Measurements from ENCODE around the gene VPS54.
"Not testable (repeated sequence)": the region's sequence is repeated elsewhere in the genome, so short reads cannot be mapped to it uniquely, and the experiment has no call there.

The VPS54 gene

GRCh38 chr2:64003239-64003638, 16.0 kb downstream of the VPS54 start:
- Histone ChIP-seq H3K27ac (ENCODE audit: insufficient read depth in 1 of 2, low read depth in 1 of 2, low read length in 2 of 2, poor library complexity in 1 of 2, severe bottlenecking in 2 of 2) (no peak overlapping the region), H3K9me3 (ENCODE audit: control extremely low read depth in 1 of 5, control insufficient read depth in 4 of 5, insufficient read depth in 2 of 5, low read depth in 1 of 5, low read length in 4 of 5) (peaks cover 0 to 18% (median 6%) of the 10 kb centered on the region in 5 experiments), H3K4me1 (ENCODE audit: control extremely low read depth in 1 of 4, control insufficient read depth in 4 of 4, insufficient read depth in 4 of 4, low read length in 3 of 4) (no peaks in the 10 kb centered on the region), H3K27me3 (replicated peaks in 2 of 5; ENCODE audit: control insufficient read depth in 4 of 5, insufficient read depth in 5 of 5, low read length in 4 of 5) (no peaks in the 10 kb centered on the region), H3K36me3 (ENCODE audit: control insufficient read depth in 4 of 4, insufficient read depth in 4 of 4, low read length in 3 of 4) (peaks cover 0 to 23% (median 8%) of the 10 kb centered on the region in 4 experiments), H3K4me3 (ENCODE audit: control insufficient read depth in 1 of 7, extremely low read depth in 1 of 7, insufficient read depth in 4 of 7, low read depth in 2 of 7, low read length in 6 of 7) (no peak overlapping the region)
- no peak for DNase-seq
- ChIA-PET CTCF (no interaction called here), POLR2A (no interaction called here)

- H3K4me3 ChIP-seq (ENCODE audit: control insufficient read depth in 1 of 7, extremely low read depth in 1 of 7, insufficient read depth in 4 of 7, low read depth in 2 of 7, low read length in 6 of 7) = no peak overlapping the region
- CTCF ChIA-PET = interaction anchor here (0.7 kb wide), 1 partner anchor 10 kb away, joined by 3 read pairs; no protein-coding TSS in a partner anchor
- no peak overlapping the region for H3K27ac ChIP-seq (ENCODE audit: insufficient read depth in 1 of 2, low read depth in 1 of 2, low read length in 2 of 2, poor library complexity in 1 of 2, severe bottlenecking in 2 of 2)
- H3K27me3 ChIP-seq (replicated peaks in 2 of 5; ENCODE audit: control insufficient read depth in 4 of 5, insufficient read depth in 5 of 5, low read length in 4 of 5) = no peaks in the 10 kb centered on the region
- no peaks in the 10 kb centered on the region for H3K4me1 ChIP-seq (ENCODE audit: control extremely low read depth in 1 of 4, control insufficient read depth in 4 of 4, insufficient read depth in 4 of 4, low read length in 3 of 4)
- POLR2A ChIA-PET = no interaction called here
- peaks cover 0 to 30% (median 11%) of the 10 kb centered on the region in 5 experiments for H3K9me3 ChIP-seq (ENCODE audit: control extremely low read depth in 1 of 5, control insufficient read depth in 4 of 5, insufficient read depth in 2 of 5, low read depth in 1 of 5, low read length in 4 of 5)
- DNase-seq = no peak
- 96% methylated on average over 3 of the region's 5 CpGs for WGBS (ENCODE audit: insufficient coverage)
- peaks cover 0 to 20% (median 6%) of the 10 kb centered on the region in 4 experiments for H3K36me3 ChIP-seq (ENCODE audit: control insufficient read depth in 4 of 4, insufficient read depth in 4 of 4, low read length in 3 of 4)
These were observed 17.7 kb downstream of the VPS54 start for GRCh38 chr2:64001382-64002101.

GRCh38 chr2:64000630-64001381, 18.4 kb downstream of the VPS54 start:
- DNase-seq = no peak
- H3K4me3 ChIP-seq (ENCODE audit: control insufficient read depth in 1 of 7, extremely low read depth in 1 of 7, insufficient read depth in 4 of 7, low read depth in 2 of 7, low read length in 6 of 7) = no peak overlapping the region
- 98% methylated on average over 5 of the region's 5 CpGs for WGBS (ENCODE audit: insufficient coverage)
- no peaks in the 10 kb centered on the region for H3K27me3 ChIP-seq (replicated peaks in 2 of 5; ENCODE audit: control insufficient read depth in 4 of 5, insufficient read depth in 5 of 5, low read length in 4 of 5)
- ChIA-PET CTCF (interaction anchor here (0.7 to 1.1 kb wide), 2 partner anchors 11 to 32 kb away, joined by 3 to 5 read pairs; no protein-coding TSS in a partner anchor), POLR2A (no interaction called here)
- H3K4me1 ChIP-seq (ENCODE audit: control extremely low read depth in 1 of 4, control insufficient read depth in 4 of 4, insufficient read depth in 4 of 4, low read length in 3 of 4) = no peaks in the 10 kb centered on the region
- H3K27ac ChIP-seq (ENCODE audit: insufficient read depth in 1 of 2, low read depth in 1 of 2, low read length in 2 of 2, poor library complexity in 1 of 2, severe bottlenecking in 2 of 2) = no peak overlapping the region
- H3K36me3 ChIP-seq (ENCODE audit: control insufficient read depth in 4 of 4, insufficient read depth in 4 of 4, low read length in 3 of 4) = peaks cover 0 to 20% (median 6%) of the 10 kb centered on the region in 4 experiments
- peaks cover 0 to 31% (median 11%) of the 10 kb centered on the region in 5 experiments for H3K9me3 ChIP-seq (ENCODE audit: control extremely low read depth in 1 of 5, control insufficient read depth in 4 of 5, insufficient read depth in 2 of 5, low read depth in 1 of 5, low read length in 4 of 5)

GRCh38 chr2:63999049-63999448, 20.2 kb downstream of the VPS54 start:
- ChIA-PET CTCF (no interaction called here), POLR2A (no interaction called here)
- H3K4me3 ChIP-seq (ENCODE audit: control insufficient read depth in 1 of 7, extremely low read depth in 1 of 7, insufficient read depth in 4 of 7, low read depth in 2 of 7, low read length in 6 of 7) = no peak overlapping the region
- DNase-seq = no peak
- peaks cover 0 to 31% (median 11%) of the 10 kb centered on the region in 5 experiments for H3K9me3 ChIP-seq (ENCODE audit: control extremely low read depth in 1 of 5, control insufficient read depth in 4 of 5, insufficient read depth in 2 of 5, low read depth in 1 of 5, low read length in 4 of 5)
- H3K36me3 ChIP-seq (ENCODE audit: control insufficient read depth in 4 of 4, insufficient read depth in 4 of 4, low read length in 3 of 4) = peaks cover 0 to 24% (median 6%) of the 10 kb centered on the region in 4 experiments
- no peaks in the 10 kb centered on the region for H3K27me3 ChIP-seq (replicated peaks in 2 of 5; ENCODE audit: control insufficient read depth in 4 of 5, insufficient read depth in 5 of 5, low read length in 4 of 5)
- H3K27ac ChIP-seq (ENCODE audit: insufficient read depth in 1 of 2, low read depth in 1 of 2, low read length in 2 of 2, poor library complexity in 1 of 2, severe bottlenecking in 2 of 2) = no peak overlapping the region
- H3K4me1 ChIP-seq (ENCODE audit: control extremely low read depth in 1 of 4, control insufficient read depth in 4 of 4, insufficient read depth in 4 of 4, low read length in 3 of 4) = no peaks in the 10 kb centered on the region
- WGBS (ENCODE audit: insufficient coverage) = 90% methylated on average over 2 of the region's 2 CpGs

- DNase-seq; CTCF ChIA-PET; H3K27ac ChIP-seq (ENCODE audit: insufficient read depth in 1 of 2, low read depth in 1 of 2, low read length in 2 of 2, poor library complexity in 1 of 2, severe bottlenecking in 2 of 2); POLR2A ChIA-PET; H3K4me1 ChIP-seq (ENCODE audit: control extremely low read depth in 1 of 4, control insufficient read depth in 4 of 4, insufficient read depth in 4 of 4, low read length in 3 of 4); H3K27me3 ChIP-seq (replicated peaks in 2 of 5; ENCODE audit: control insufficient read depth in 4 of 5, insufficient read depth in 5 of 5, low read length in 4 of 5); H3K4me3 ChIP-seq (ENCODE audit: control insufficient read depth in 1 of 7, extremely low read depth in 1 of 7, insufficient read depth in 4 of 7, low read depth in 2 of 7, low read length in 6 of 7): not testable (repeated sequence)
- H3K9me3 ChIP-seq (ENCODE audit: control extremely low read depth in 1 of 5, control insufficient read depth in 4 of 5, insufficient read depth in 2 of 5, low read depth in 1 of 5, low read length in 4 of 5) = peaks cover 2 to 35% (median 11%) of the 10 kb centered on the region in 5 experiments
- WGBS (ENCODE audit: insufficient coverage) = 96% methylated on average over 5 of the region's 10 CpGs
- H3K36me3 ChIP-seq (ENCODE audit: control insufficient read depth in 4 of 4, insufficient read depth in 4 of 4, low read length in 3 of 4) = peaks cover 0 to 21% (median 4%) of the 10 kb centered on the region in 4 experiments
These were observed 22.5 kb downstream of the VPS54 start for GRCh38 chr2:63996582-63997198.

GRCh38 chr2:63994329-63995070, 24.7 kb downstream of the VPS54 start:
- Histone ChIP-seq H3K36me3 (ENCODE audit: control insufficient read depth in 4 of 4, insufficient read depth in 4 of 4, low read length in 3 of 4) (peaks cover 0 to 18% (median 2%) of the 10 kb centered on the region in 4 experiments), H3K9me3 (ENCODE audit: control extremely low read depth in 1 of 5, control insufficient read depth in 4 of 5, insufficient read depth in 2 of 5, low read depth in 1 of 5, low read length in 4 of 5) (peaks cover 2 to 45% (median 11%) of the 10 kb centered on the region in 5 experiments)
- DNase-seq; H3K4me3 ChIP-seq (ENCODE audit: control insufficient read depth in 1 of 7, extremely low read depth in 1 of 7, insufficient read depth in 4 of 7, low read depth in 2 of 7, low read length in 6 of 7); POLR2A ChIA-PET; H3K4me1 ChIP-seq (ENCODE audit: control extremely low read depth in 1 of 4, control insufficient read depth in 4 of 4, insufficient read depth in 4 of 4, low read length in 3 of 4); H3K27me3 ChIP-seq (replicated peaks in 2 of 5; ENCODE audit: control insufficient read depth in 4 of 5, insufficient read depth in 5 of 5, low read length in 4 of 5); CTCF ChIA-PET; H3K27ac ChIP-seq (ENCODE audit: insufficient read depth in 1 of 2, low read depth in 1 of 2, low read length in 2 of 2, poor library complexity in 1 of 2, severe bottlenecking in 2 of 2): not testable (repeated sequence)
- 100% methylated on average over 4 of the region's 9 CpGs for WGBS (ENCODE audit: insufficient coverage)
